Vagina (tissue), 2 donors: ENCODE measurements around the gene DYRK1A. TPM values are rescaled to one million over a fixed set of nuclear protein-coding genes. Genes with fewer than 3 reads are reported as not detected.
"Not testable (repeated sequence)": the region's sequence is repeated elsewhere in the genome, so short reads cannot be mapped to it uniquely, and the experiment has no call there.

Source experiments
- DNase-seq, 2 donors: peaks; one replicate each; pipeline ENCODE4 v3.0.0-alpha.2; 2017; ENCODE audit errors: extremely low spot score in 2 of 2
- H3K27ac ChIP-seq: fragments of 200-600 bp; sonication (generic); one replicate; pipeline ENCODE4 v1.5.1; 2019
- H3K27me3 ChIP-seq: fragments of 200-600 bp; sonication (generic); one replicate; pipeline ENCODE4 v1.5.1; 2019
- H3K36me3 ChIP-seq, 2 donors: fragments of 200-600 bp; sonication (generic); one replicate each; pipeline ENCODE4 v1.5.1; 2017 to 2019
- H3K4me1 ChIP-seq: fragments of 200-600 bp; sonication (generic); one replicate; pipeline ENCODE4 v1.5.1; 2019
- H3K4me3 ChIP-seq, 2 donors: fragments of 200-600 bp; sonication (generic); 1 replicate in 1 of 2; 2 replicates in 1 of 2; pipeline ENCODE4 v1.5.1; 2016 to 2019
- H3K9me3 ChIP-seq: fragments of 200-600 bp; sonication (generic); one replicate; pipeline ENCODE4 v1.5.1; 2019
- POLR2A ChIP-seq, 2 donors: fragments of 450-650 bp; IDR thresholded peaks; one replicate each; pipeline ENCODE4 v1.6.1; 2017; ENCODE audit warnings: antibody characterized with exemption in 2 of 2, mild to moderate bottlenecking in 2 of 2, moderate library complexity in 2 of 2
- POLR2AphosphoS5 ChIP-seq, 2 donors: sonication (generic); formaldehyde crosslinking; IDR thresholded peaks; one replicate each; pipeline ENCODE4 v1.9.0; 2017; ENCODE audit warnings: antibody characterized with exemption in 2 of 2, mild to moderate bottlenecking in 2 of 2, low read depth in 1 of 2; ENCODE audit not compliant: insufficient read depth in 1 of 2
- intact Hi-C: fragments of 100-400 bp; cut with DNase I; formaldehyde crosslinking; loops from one replicate; pipeline ENCODE4 v1.15.1; 2023
- total RNA-seq: library from RNA; depleted of rRNA; stranded (reverse); fragments of >200 nt; gene quantifications from one replicate; pipeline ENCODE4 v1.2.3, GENCODE V29; 2016
- TF ChIP-seq, protein P1 (sequence below), 3 experiments: fragments of 450-650 bp in 2 of 3; fragments of 200-600 bp in 1 of 3; sonication (generic) in 1 of 3; IDR thresholded peaks; one replicate each; pipeline ENCODE4 v1.5.1; 2017 to 2019; ENCODE audit warnings: antibody characterized with exemption in 3 of 3, mild to moderate bottlenecking in 2 of 3, moderate library complexity in 2 of 3

Gene DYRK1A
- total RNA-seq, 1 donor from 2014 or later, result 78.1 TPM

- DNase-seq, result no peak
- TF ChIP-seq POLR2AphosphoS5 (IDR thresholded peaks at IDR 0.05; ENCODE audit: insufficient read depth in 1 of 2, low read depth in 1 of 2) (no peak), POLR2A (IDR thresholded peaks at IDR 0.05) (no peak)
- TF ChIP-seq, protein P1, sequence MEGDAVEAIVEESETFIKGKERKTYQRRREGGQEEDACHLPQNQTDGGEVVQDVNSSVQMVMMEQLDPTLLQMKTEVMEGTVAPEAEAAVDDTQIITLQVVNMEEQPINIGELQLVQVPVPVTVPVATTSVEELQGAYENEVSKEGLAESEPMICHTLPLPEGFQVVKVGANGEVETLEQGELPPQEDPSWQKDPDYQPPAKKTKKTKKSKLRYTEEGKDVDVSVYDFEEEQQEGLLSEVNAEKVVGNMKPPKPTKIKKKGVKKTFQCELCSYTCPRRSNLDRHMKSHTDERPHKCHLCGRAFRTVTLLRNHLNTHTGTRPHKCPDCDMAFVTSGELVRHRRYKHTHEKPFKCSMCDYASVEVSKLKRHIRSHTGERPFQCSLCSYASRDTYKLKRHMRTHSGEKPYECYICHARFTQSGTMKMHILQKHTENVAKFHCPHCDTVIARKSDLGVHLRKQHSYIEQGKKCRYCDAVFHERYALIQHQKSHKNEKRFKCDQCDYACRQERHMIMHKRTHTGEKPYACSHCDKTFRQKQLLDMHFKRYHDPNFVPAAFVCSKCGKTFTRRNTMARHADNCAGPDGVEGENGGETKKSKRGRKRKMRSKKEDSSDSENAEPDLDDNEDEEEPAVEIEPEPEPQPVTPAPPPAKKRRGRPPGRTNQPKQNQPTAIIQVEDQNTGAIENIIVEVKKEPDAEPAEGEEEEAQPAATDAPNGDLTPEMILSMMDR (IDR thresholded peaks at IDR 0.05), result no peak
Measured at GRCh38 chr21:37542512-37542911, 175.9 kb downstream of the DYRK1A start.

DNA sequence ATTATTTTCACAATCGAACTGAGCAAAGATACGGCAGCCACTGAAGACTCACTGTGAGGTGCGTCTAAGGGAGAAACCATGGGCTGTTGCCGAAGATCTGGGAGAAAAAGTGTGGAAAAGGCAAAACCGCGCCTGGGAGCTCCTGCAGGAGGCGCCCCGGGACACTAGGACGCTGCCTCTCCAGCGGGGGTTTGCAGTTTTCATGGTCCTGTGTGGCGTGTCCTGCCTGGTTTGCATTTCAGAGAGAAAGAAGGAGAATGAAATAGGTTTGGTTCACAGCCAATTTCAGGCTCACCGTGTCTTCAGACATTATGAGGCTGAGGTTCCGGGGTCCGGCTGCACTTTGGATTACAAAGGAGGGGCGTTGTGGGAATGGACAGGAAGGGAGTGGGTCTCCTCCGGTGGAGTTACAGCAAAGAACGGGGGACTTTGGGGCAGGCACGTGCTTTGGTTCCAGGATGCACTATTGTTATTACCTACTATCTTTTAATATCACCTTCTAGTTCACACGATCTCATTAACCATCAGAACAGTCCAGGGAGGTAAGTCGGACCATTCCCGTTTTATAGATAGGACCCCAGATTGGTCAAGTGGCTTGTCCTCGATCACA lies 179.8 kb downstream of the DYRK1A start:
- Histone ChIP-seq H3K27ac (no peak overlapping the region), H3K9me3 (no peaks in the 10 kb centered on the region), H3K27me3 (no peaks in the 10 kb centered on the region), H3K4me3 (peak overlapping the region in 1 of 2 donors; percentile 30), H3K36me3 (no peaks in the 10 kb centered on the region), H3K4me1 (peaks cover 24% of the 10 kb centered on the region)
- intact Hi-C loops, result no loop called here
- peak in 1 of 2 donors; percentile 54 for DNase-seq
- TF ChIP-seq, protein P1 (IDR thresholded peaks at IDR 0.05), result no peak
- TF ChIP-seq POLR2AphosphoS5 (IDR thresholded peaks at IDR 0.05; ENCODE audit: insufficient read depth in 1 of 2, low read depth in 1 of 2), result no peak

More at GRCh38 chr21:37542512-37542911, 175.9 kb downstream of the DYRK1A start:
- intact Hi-C loops, result no loop called here
- peaks cover 14% of the 10 kb centered on the region for H3K4me1 ChIP-seq
- no peak overlapping the region for H3K4me3 ChIP-seq
- H3K27ac ChIP-seq, result no peak overlapping the region
- H3K36me3 ChIP-seq, result no peaks in the 10 kb centered on the region
- no peaks in the 10 kb centered on the region for H3K9me3 ChIP-seq
- H3K27me3 ChIP-seq, result no peaks in the 10 kb centered on the region

- no peak for TF ChIP-seq POLR2A (IDR thresholded peaks at IDR 0.05)
- no peak for TF ChIP-seq POLR2AphosphoS5 (IDR thresholded peaks at IDR 0.05; ENCODE audit: insufficient read depth in 1 of 2, low read depth in 1 of 2)
- TF ChIP-seq, protein P1 (IDR thresholded peaks at IDR 0.05), result no peak
- Histone ChIP-seq H3K9me3 (no peaks in the 10 kb centered on the region), H3K27me3 (no peaks in the 10 kb centered on the region), H3K27ac (no peak overlapping the region), H3K4me3 (peak overlapping the region in 1 of 2 donors; percentile 30), H3K4me1 (peaks cover 30% of the 10 kb centered on the region), H3K36me3 (no peaks in the 10 kb centered on the region)
- peak in 1 of 2 donors; percentile 79 for DNase-seq
- intact Hi-C loops, result no loop called here
Measured at GRCh38 chr21:37546949-37547614, 180.5 kb downstream of the DYRK1A start.

GRCh38 chr21:37547615-37548200 lies 181.1 kb downstream of the DYRK1A start:
- Histone ChIP-seq H3K9me3 (no peaks in the 10 kb centered on the region), H3K4me1 (peaks cover 30% of the 10 kb centered on the region), H3K4me3 (no peak overlapping the region), H3K36me3 (no peaks in the 10 kb centered on the region), H3K27ac (no peak overlapping the region), H3K27me3 (no peaks in the 10 kb centered on the region)
- intact Hi-C loops, result no loop called here
- DNase-seq, result peak in 1 of 2 donors; percentile 25
- TF ChIP-seq POLR2AphosphoS5 (IDR thresholded peaks at IDR 0.05; ENCODE audit: insufficient read depth in 1 of 2, low read depth in 1 of 2), result no peak

DNA sequence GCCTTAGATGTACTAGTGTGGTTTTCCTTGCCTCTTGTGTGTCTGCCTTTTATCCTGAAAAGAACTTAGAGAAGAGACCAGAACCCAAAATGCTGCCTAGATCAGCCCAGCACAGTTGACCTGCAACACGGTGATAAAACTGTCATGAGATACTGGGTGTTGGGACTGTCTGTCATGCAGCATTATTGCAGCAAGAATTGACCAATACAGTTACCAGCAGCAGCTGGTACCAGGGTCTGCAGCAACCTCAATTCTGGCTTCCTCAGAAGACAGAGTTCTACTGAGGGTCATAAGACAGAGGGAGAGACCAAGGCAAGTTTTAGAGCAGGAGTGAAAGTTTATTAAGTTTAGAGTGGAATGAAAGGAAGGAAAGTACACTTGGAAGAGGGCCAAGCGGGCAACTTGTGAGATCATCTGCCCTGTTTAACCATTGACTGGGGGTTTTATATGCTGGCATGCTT lies 182.0 kb downstream of the DYRK1A start:
- H3K27me3 ChIP-seq, result no peaks in the 10 kb centered on the region
- H3K9me3 ChIP-seq, result no peaks in the 10 kb centered on the region
- intact Hi-C loops, result no loop called here
- no peak overlapping the region for H3K27ac ChIP-seq
- no peaks in the 10 kb centered on the region for H3K36me3 ChIP-seq
- no peak overlapping the region for H3K4me3 ChIP-seq
- no peak for TF ChIP-seq POLR2AphosphoS5 (IDR thresholded peaks at IDR 0.05; ENCODE audit: insufficient read depth in 1 of 2, low read depth in 1 of 2)
- no peak for TF ChIP-seq POLR2A (IDR thresholded peaks at IDR 0.05)
- TF ChIP-seq, protein P1 (IDR thresholded peaks at IDR 0.05), result no peak
- peak in 1 of 2 donors; percentile 52 for DNase-seq
- H3K4me1 ChIP-seq, result peaks cover 30% of the 10 kb centered on the region

GRCh38 chr21:37549730-37550129 lies 183.2 kb downstream of the DYRK1A start:
- H3K9me3 ChIP-seq, H3K27ac ChIP-seq, intact Hi-C loops, H3K36me3 ChIP-seq, H3K27me3 ChIP-seq, H3K4me3 ChIP-seq, DNase-seq: not testable (repeated sequence)
- peaks cover 30% of the 10 kb centered on the region for H3K4me1 ChIP-seq
